ENCODE measurements around the gene PRICKLE2. TPM values are rescaled to one million over a fixed set of nuclear protein-coding genes. Genes with fewer than 3 reads are reported as not detected.
A peak's percentile ranks its signal among the peaks of the same experiment; 100 is the strongest.

PRICKLE2 gene
- total RNA-seq, 4 donors from 2014 or later, result 26.2 to 87.3 (median 47.9) TPM

DNA sequence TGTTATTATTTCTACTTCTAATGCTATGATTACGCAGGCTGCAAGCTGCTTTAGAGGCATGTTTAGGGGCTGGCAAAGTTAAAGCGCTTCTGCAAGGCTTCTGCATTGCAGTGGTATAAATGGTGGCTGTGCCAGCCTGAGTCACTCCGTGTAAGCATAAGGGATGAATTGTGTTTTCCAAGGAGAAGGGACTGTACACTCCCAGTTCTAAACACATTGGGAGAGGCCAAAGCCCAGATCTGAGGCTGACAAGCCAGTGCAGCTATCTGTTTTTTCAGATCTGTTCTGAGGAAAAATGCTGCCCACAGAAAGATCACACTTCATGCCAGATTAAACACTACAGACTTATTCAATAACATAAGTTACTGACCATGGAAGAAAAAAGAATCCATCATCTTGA lies 83.8 kb downstream of the PRICKLE2 start:
- DNase-seq, result no peak
- Histone ChIP-seq H3K9me3 (no peaks in the 10 kb centered on the region), H3K27ac (no peak overlapping the region), H3K36me3 (no peaks in the 10 kb centered on the region), H3K27me3 (no peaks in the 10 kb centered on the region), H3K4me3 (no peak overlapping the region), H3K4me1 (no peaks in the 10 kb centered on the region)
- TF ChIP-seq POLR2A (IDR thresholded peaks at IDR 0.05), result no peak
- TF ChIP-seq, protein P1, sequence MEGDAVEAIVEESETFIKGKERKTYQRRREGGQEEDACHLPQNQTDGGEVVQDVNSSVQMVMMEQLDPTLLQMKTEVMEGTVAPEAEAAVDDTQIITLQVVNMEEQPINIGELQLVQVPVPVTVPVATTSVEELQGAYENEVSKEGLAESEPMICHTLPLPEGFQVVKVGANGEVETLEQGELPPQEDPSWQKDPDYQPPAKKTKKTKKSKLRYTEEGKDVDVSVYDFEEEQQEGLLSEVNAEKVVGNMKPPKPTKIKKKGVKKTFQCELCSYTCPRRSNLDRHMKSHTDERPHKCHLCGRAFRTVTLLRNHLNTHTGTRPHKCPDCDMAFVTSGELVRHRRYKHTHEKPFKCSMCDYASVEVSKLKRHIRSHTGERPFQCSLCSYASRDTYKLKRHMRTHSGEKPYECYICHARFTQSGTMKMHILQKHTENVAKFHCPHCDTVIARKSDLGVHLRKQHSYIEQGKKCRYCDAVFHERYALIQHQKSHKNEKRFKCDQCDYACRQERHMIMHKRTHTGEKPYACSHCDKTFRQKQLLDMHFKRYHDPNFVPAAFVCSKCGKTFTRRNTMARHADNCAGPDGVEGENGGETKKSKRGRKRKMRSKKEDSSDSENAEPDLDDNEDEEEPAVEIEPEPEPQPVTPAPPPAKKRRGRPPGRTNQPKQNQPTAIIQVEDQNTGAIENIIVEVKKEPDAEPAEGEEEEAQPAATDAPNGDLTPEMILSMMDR (IDR thresholded peaks at IDR 0.05), result no peak
- intact Hi-C loops (cut with DNase I; ENCODE audit: low total_unique reads), result no loop called here

DNA sequence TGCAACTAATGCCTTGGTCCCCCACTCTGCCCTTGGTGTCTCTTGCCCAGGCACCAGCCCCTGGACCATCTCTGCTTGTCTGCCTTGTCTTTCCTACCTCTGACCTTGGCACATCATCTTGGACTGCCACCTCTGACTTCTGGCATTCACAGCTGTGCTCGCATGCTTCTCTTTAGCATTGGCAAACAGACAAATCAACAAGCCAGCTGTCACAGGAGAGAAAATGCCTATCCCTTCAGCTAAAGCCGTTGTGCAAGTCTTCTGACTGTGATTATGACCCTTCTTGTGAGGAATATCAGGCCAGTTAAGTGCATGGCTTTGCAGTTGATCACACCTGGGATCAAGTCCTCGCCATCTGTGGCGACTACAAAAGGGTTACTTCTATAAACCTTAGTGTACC lies 84.6 kb downstream of the PRICKLE2 start:
- no peak for DNase-seq
- intact Hi-C loops (cut with DNase I; ENCODE audit: low total_unique reads), result no loop called here
- Histone ChIP-seq H3K36me3 (no peaks in the 10 kb centered on the region), H3K27me3 (no peaks in the 10 kb centered on the region), H3K4me3 (no peak overlapping the region), H3K4me1 (no peaks in the 10 kb centered on the region), H3K9me3 (no peaks in the 10 kb centered on the region), H3K27ac (no peak overlapping the region)
- no peak for TF ChIP-seq POLR2A (IDR thresholded peaks at IDR 0.05)

GRCh38 chr3:64138656-64139375 lies 86.5 kb downstream of the PRICKLE2 start:
- no peak for DNase-seq
- Histone ChIP-seq H3K4me1 (no peaks in the 10 kb centered on the region), H3K27me3 (no peaks in the 10 kb centered on the region), H3K27ac (no peak overlapping the region), H3K36me3 (no peaks in the 10 kb centered on the region), H3K9me3 (no peaks in the 10 kb centered on the region), H3K4me3 (no peak overlapping the region)
- intact Hi-C loops (cut with DNase I; ENCODE audit: low total_unique reads), result no loop called here
- no peak for TF ChIP-seq POLR2A (IDR thresholded peaks at IDR 0.05)
- TF ChIP-seq, protein P1 (IDR thresholded peaks at IDR 0.05), result no peak

DNA sequence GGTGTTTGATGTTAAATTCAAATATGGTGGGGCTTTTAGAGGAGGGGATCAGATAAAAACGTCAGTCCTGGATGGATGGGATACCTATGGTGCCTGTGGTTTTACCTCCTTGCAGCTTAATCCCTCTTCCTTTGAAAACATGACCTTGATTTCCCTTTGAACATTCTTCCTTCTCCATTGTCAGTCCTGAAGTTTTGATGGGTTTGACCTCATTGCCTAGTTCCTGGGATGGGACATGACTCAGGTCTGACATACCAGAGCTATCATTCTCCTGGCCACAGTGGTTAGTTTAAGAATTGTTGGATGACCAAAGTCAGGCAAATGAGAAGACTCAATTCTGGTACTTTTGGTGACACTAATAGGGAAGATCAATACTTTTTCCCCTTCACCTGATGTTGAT lies 87.2 kb downstream of the PRICKLE2 start:
- Histone ChIP-seq H3K36me3 (no peaks in the 10 kb centered on the region), H3K4me3 (no peak overlapping the region), H3K4me1 (no peaks in the 10 kb centered on the region), H3K27ac (no peak overlapping the region), H3K27me3 (no peaks in the 10 kb centered on the region), H3K9me3 (no peaks in the 10 kb centered on the region)
- TF ChIP-seq POLR2A (IDR thresholded peaks at IDR 0.05), result no peak
- TF ChIP-seq, protein P1 (IDR thresholded peaks at IDR 0.05), result no peak
- intact Hi-C loops (cut with DNase I; ENCODE audit: low total_unique reads), result no loop called here
- no peak for DNase-seq

- H3K9me3 ChIP-seq, result no peaks in the 10 kb centered on the region
- H3K4me1 ChIP-seq, result no peaks in the 10 kb centered on the region
- H3K4me3 ChIP-seq, result no peak overlapping the region
- H3K36me3 ChIP-seq, result no peaks in the 10 kb centered on the region
- no peak for TF ChIP-seq POLR2A (IDR thresholded peaks at IDR 0.05)
- TF ChIP-seq, protein P1 (IDR thresholded peaks at IDR 0.05), result no peak
- no peak for DNase-seq
- intact Hi-C loops (cut with DNase I; ENCODE audit: low total_unique reads), result no loop called here
- no peaks in the 10 kb centered on the region for H3K27me3 ChIP-seq
- peak overlapping the region in 1 of 2 donors; percentile 17 for H3K27ac ChIP-seq
These were observed 90.4 kb downstream of the PRICKLE2 start for GRCh38 chr3:64134882-64135281.
